ENCODE results near the gene EQTN. TPM values are rescaled to one million over a fixed set of nuclear protein-coding genes. Genes with fewer than 3 reads are reported as not detected.
A peak's percentile ranks its signal among the peaks of the same experiment; 100 is the strongest.

The EQTN gene
- total RNA-seq, 1 donor from 2014 or later = not detected

- Histone ChIP-seq H3K27me3 (no peaks in the 10 kb centered on the region), H3K27ac (no peak overlapping the region), H3K9me3 (no peaks in the 10 kb centered on the region), H3K36me3 (no peaks in the 10 kb centered on the region), H3K4me3 (no peak overlapping the region), H3K4me1 (no peaks in the 10 kb centered on the region)
- TF ChIP-seq CTCF (IDR thresholded peaks at IDR 0.05) (no peak), POLR2AphosphoS5 (IDR thresholded peaks at IDR 0.05; ENCODE audit: insufficient read depth in 1 of 2, low read depth in 1 of 2) (no peak), POLR2A (IDR thresholded peaks at IDR 0.05) (no peak)
- no peak for DNase-seq (ENCODE audit: extremely low spot score in 2 of 2)
- intact Hi-C loops (cut with DNase I) = no loop called here
Observed at GRCh38 chr9:27280860-27281259, 16.1 kb downstream of the EQTN start.

GRCh38 chr9:27280249-27280648, 16.7 kb downstream of the EQTN start:
- Histone ChIP-seq H3K9me3 (no peaks in the 10 kb centered on the region), H3K4me1 (no peaks in the 10 kb centered on the region), H3K4me3 (no peak overlapping the region), H3K36me3 (no peaks in the 10 kb centered on the region), H3K27me3 (no peaks in the 10 kb centered on the region), H3K27ac (no peak overlapping the region)
- TF ChIP-seq POLR2AphosphoS5 (IDR thresholded peaks at IDR 0.05; ENCODE audit: insufficient read depth in 1 of 2, low read depth in 1 of 2) (no peak), CTCF (IDR thresholded peaks at IDR 0.05) (no peak), POLR2A (IDR thresholded peaks at IDR 0.05) (no peak)
- DNase-seq (ENCODE audit: extremely low spot score in 2 of 2) = no peak
- intact Hi-C loops (cut with DNase I) = no loop called here

GRCh38 chr9:27279611-27280010, 17.3 kb downstream of the EQTN start:
- Histone ChIP-seq H3K27me3 (no peaks in the 10 kb centered on the region), H3K9me3 (no peaks in the 10 kb centered on the region), H3K27ac (no peak overlapping the region), H3K36me3 (no peaks in the 10 kb centered on the region), H3K4me1 (no peaks in the 10 kb centered on the region), H3K4me3 (no peak overlapping the region)
- TF ChIP-seq CTCF (IDR thresholded peaks at IDR 0.05) (no peak), POLR2A (IDR thresholded peaks at IDR 0.05) (no peak), POLR2AphosphoS5 (IDR thresholded peaks at IDR 0.05; ENCODE audit: insufficient read depth in 1 of 2, low read depth in 1 of 2) (no peak)
- no peak for DNase-seq (ENCODE audit: extremely low spot score in 2 of 2)
- intact Hi-C loops (cut with DNase I) = no loop called here

GRCh38 chr9:27278374-27278773, 18.6 kb downstream of the EQTN start:
- H3K4me1 ChIP-seq = no peaks in the 10 kb centered on the region
- H3K36me3 ChIP-seq = no peaks in the 10 kb centered on the region
- intact Hi-C loops (cut with DNase I) = no loop called here
- no peak for DNase-seq (ENCODE audit: extremely low spot score in 2 of 2)
- H3K4me3 ChIP-seq = no peak overlapping the region
- no peaks in the 10 kb centered on the region for H3K9me3 ChIP-seq
- H3K27ac ChIP-seq = no peak overlapping the region
- no peak for TF ChIP-seq POLR2AphosphoS5 (IDR thresholded peaks at IDR 0.05; ENCODE audit: insufficient read depth in 1 of 2, low read depth in 1 of 2)
- no peak for TF ChIP-seq CTCF (IDR thresholded peaks at IDR 0.05)
- no peak for TF ChIP-seq POLR2A (IDR thresholded peaks at IDR 0.05)
- no peaks in the 10 kb centered on the region for H3K27me3 ChIP-seq

GRCh38 chr9:27276193-27277030, 20.5 kb downstream of the EQTN start:
- H3K4me3 ChIP-seq = no peak overlapping the region
- no peaks in the 10 kb centered on the region for H3K9me3 ChIP-seq
- H3K4me1 ChIP-seq = no peaks in the 10 kb centered on the region
- H3K27ac ChIP-seq = no peak overlapping the region
- no peaks in the 10 kb centered on the region for H3K27me3 ChIP-seq
- H3K36me3 ChIP-seq = no peaks in the 10 kb centered on the region
- TF ChIP-seq CTCF (IDR thresholded peaks at IDR 0.05) = peak; percentile 63 to 76 (median 67)
- TF ChIP-seq POLR2A (IDR thresholded peaks at IDR 0.05) = no peak
- TF ChIP-seq POLR2AphosphoS5 (IDR thresholded peaks at IDR 0.05; ENCODE audit: insufficient read depth in 1 of 2, low read depth in 1 of 2) = no peak
- intact Hi-C loops (cut with DNase I) = no loop called here
- DNase-seq (ENCODE audit: extremely low spot score in 2 of 2) = no peak

Data from vagina (tissue), 2 donors.